Keratinocyte (primary cell): ENCODE measurements around the gene NT5C1B. TPM values are rescaled to one million over a fixed set of nuclear protein-coding genes. Genes with fewer than 3 reads are reported as not detected.

ENCODE experiments used
- DNase-seq: peaks from one replicate; pipeline ENCODE4 v3.0.0-alpha.2; 2011; ENCODE audit warnings: low read depth, missing footprints, low spot score
- FAIRE-seq: peaks from 2 replicates; lab custom pipeline; 2011; peaks lifted over from hg19 to GRCh38; lab: Jason Lieb, UNC
- H2AFZ ChIP-seq: 2 replicates; pipeline ENCODE4 v1.6.0; 2012; ENCODE audit warnings: low read length, control low read depth, inconsistent platforms; ENCODE audit not compliant: control insufficient read depth
- H3K27ac ChIP-seq: 2 replicates; pipeline ENCODE4 v1.5.1; 2011; ENCODE audit warnings: low read length; ENCODE audit not compliant: control insufficient read depth, insufficient read depth
- H3K27me3 ChIP-seq: 3 replicates; pipeline ENCODE4 v1.6.0; 2011; ENCODE audit warnings: low read length; ENCODE audit not compliant: control insufficient read depth, insufficient read depth; ENCODE audit errors: extremely low read depth
- H3K36me3 ChIP-seq, 2 experiments: 2 replicates in 1 of 2; 3 replicates in 1 of 2; pipeline ENCODE4 v1.5.1; 2011; ENCODE audit warnings: low read length in 2 of 2, mild to moderate bottlenecking in 1 of 2; ENCODE audit not compliant: control insufficient read depth in 2 of 2, insufficient read depth in 2 of 2; ENCODE audit errors: extremely low read depth in 1 of 2
- H3K4me1 ChIP-seq: 3 replicates; pipeline ENCODE4 v1.5.1; 2011; ENCODE audit warnings: low read length; ENCODE audit not compliant: control insufficient read depth, insufficient read depth; ENCODE audit errors: extremely low read depth
- H3K4me2 ChIP-seq: 3 replicates; pipeline ENCODE4 v1.6.0; 2011; ENCODE audit warnings: low read depth, low read length; ENCODE audit not compliant: control insufficient read depth, insufficient read depth; ENCODE audit errors: extremely low read depth
- H3K4me3 ChIP-seq, 3 experiments: fragments of 200-600 bp in 1 of 3; sonication (generic) in 1 of 3; 2 replicates in 2 of 3; 3 replicates in 1 of 3; pipeline ENCODE4 v1.5.1; 2011 to 2016; ENCODE audit warnings: low read length in 3 of 3, mild to moderate bottlenecking in 3 of 3, control low read depth in 2 of 3, inconsistent platforms in 1 of 3, low read depth in 1 of 3, mixed read lengths in 1 of 3, mixed run types in 1 of 3, moderate library complexity in 1 of 3; ENCODE audit not compliant: control insufficient read depth in 2 of 3, insufficient read depth in 2 of 3; ENCODE audit errors: extremely low read depth in 1 of 3
- H3K79me2 ChIP-seq: 2 replicates; pipeline ENCODE4 v1.6.0; 2012; ENCODE audit warnings: low read length; ENCODE audit not compliant: control insufficient read depth, insufficient read depth
- H3K9ac ChIP-seq: 3 replicates; pipeline ENCODE4 v1.6.0; 2011; ENCODE audit warnings: low read length; ENCODE audit not compliant: control insufficient read depth, insufficient read depth; ENCODE audit errors: extremely low read depth
- H3K9me1 ChIP-seq: 3 replicates; pipeline ENCODE4 v1.6.0; 2011; ENCODE audit warnings: low read length; ENCODE audit not compliant: control insufficient read depth, insufficient read depth; ENCODE audit errors: extremely low read depth
- H3K9me3 ChIP-seq: 2 replicates; pipeline ENCODE4 v1.5.1; 2012; ENCODE audit warnings: low read depth, low read length; ENCODE audit not compliant: control insufficient read depth
- H4K20me1 ChIP-seq: 3 replicates; pipeline ENCODE4 v1.6.0; 2011; ENCODE audit warnings: low read length; ENCODE audit not compliant: control insufficient read depth, insufficient read depth; ENCODE audit errors: extremely low read depth
- CTCF ChIP-seq, 3 experiments: IDR thresholded peaks in 1 of 3; conservative IDR thresholded peaks in 1 of 3; optimal IDR thresholded peaks in 1 of 3; 2 replicates in 2 of 3; 3 replicates in 1 of 3; pipeline versions ENCODE3 to v1.5.1; 2011; ENCODE audit warnings: low read length in 3 of 3, mild to moderate bottlenecking in 3 of 3, moderate library complexity in 2 of 3, control low read depth in 1 of 3, inconsistent platforms in 1 of 3; ENCODE audit not compliant: insufficient read depth in 2 of 3; ENCODE audit errors: extremely low read depth in 1 of 3
- EZH2 ChIP-seq: IDR thresholded peaks from one replicate; pipeline ENCODE4 v1.6.1; 2012; ENCODE audit warnings: inconsistent platforms, mild to moderate bottlenecking, low read length, moderate library complexity
- dilution Hi-C: fragments of 300-500 bp; cut with MboI; formaldehyde crosslinking; loops from one replicate; pipeline ENCODE4 v1.7.0; 2020; ENCODE audit warnings: low sequenced_read_pairs; ENCODE audit not compliant: extremely low pct_ligation_motif_present
- polyA plus RNA-seq, 5 experiments: library from polyadenylated mRNA; depleted of rRNA in 3 of 5; stranded (reverse) in 3 of 5; stranded (forward) in 1 of 5; unstranded in 1 of 5; fragments of >200 nt; gene quantifications; 1 replicate in 1 of 5; 2 replicates in 3 of 5; 3 replicates in 1 of 5; pipeline versions ENCODE4 v1.2.1 to v1.2.3, GENCODE V29; 2011 to 2012; ENCODE audit warnings: missing spikeins in 2 of 5, low read depth in 1 of 5, low replicate concordance in 1 of 5

The NT5C1B gene
- polyA plus RNA-seq, 1 donor (not counting 4 experiments of a cell fraction or from before 2014, with no cell fraction given): not detected

- Histone ChIP-seq H3K9ac (no peak overlapping the region), H3K4me2 (no peak overlapping the region), H3K4me3 (no peak overlapping the region), H3K79me2 (no peaks in the 10 kb centered on the region), H3K27me3 (no peaks in the 10 kb centered on the region), H3K4me1 (no peaks in the 10 kb centered on the region), H3K36me3 (no peaks in the 10 kb centered on the region), H3K9me1 (no peaks in the 10 kb centered on the region), H2AFZ (no peak overlapping the region), H3K9me3 (no peaks in the 10 kb centered on the region), H4K20me1 (no peaks in the 10 kb centered on the region), H3K27ac (no peak overlapping the region)
- dilution Hi-C loops: no loop called here
- FAIRE-seq: no peak
- no peak for DNase-seq
- no peak for TF ChIP-seq CTCF (optimal IDR thresholded peaks at IDR 0.05 in 1 of 3, IDR thresholded peaks at IDR 0.05 in 1 of 3, conservative IDR thresholded peaks at IDR 0.05 in 1 of 3; ENCODE audit: extremely low read depth in 1 of 3, insufficient read depth in 2 of 3, low read length in 3 of 3)
- TF ChIP-seq EZH2: no peak
Measured at GRCh38 chr2:18602298-18602697, 12.9 kb upstream of the NT5C1B start.

- Histone ChIP-seq H3K4me3 (no peak overlapping the region), H3K79me2 (no peaks in the 10 kb centered on the region), H2AFZ (no peak overlapping the region), H3K9me3 (no peaks in the 10 kb centered on the region), H4K20me1 (no peaks in the 10 kb centered on the region), H3K36me3 (no peaks in the 10 kb centered on the region), H3K27ac (no peak overlapping the region), H3K4me2 (no peak overlapping the region), H3K4me1 (no peaks in the 10 kb centered on the region), H3K27me3 (no peaks in the 10 kb centered on the region), H3K9ac (no peak overlapping the region), H3K9me1 (no peaks in the 10 kb centered on the region)
- dilution Hi-C loops: no loop called here
- TF ChIP-seq EZH2 (no peak), CTCF (optimal IDR thresholded peaks at IDR 0.05 in 1 of 3, IDR thresholded peaks at IDR 0.05 in 1 of 3, conservative IDR thresholded peaks at IDR 0.05 in 1 of 3; ENCODE audit: extremely low read depth in 1 of 3, insufficient read depth in 2 of 3, low read length in 3 of 3) (no peak)
- no peak for FAIRE-seq
- no peak for DNase-seq
Measured at GRCh38 chr2:18600255-18600613, 10.9 kb upstream of the NT5C1B start.
